Thoracic aorta (tissue), 2 donors: ENCODE results near the gene TMEM35B. TPM values are rescaled to one million over a fixed set of nuclear protein-coding genes. Genes with fewer than 3 reads are reported as not detected.

Experiments used
- ATAC-seq: fragments of 150-250 bp; one replicate; pipeline ENCODE4 v1.8.0; 2017; ENCODE audit warnings: low read depth; ENCODE audit not compliant: insufficient number of reproducible peaks, low FRiP score
- DNase-seq: peaks from one replicate; pipeline ENCODE4 v3.0.0-alpha.2; 2020; ENCODE audit warnings: low spot score
- H3K27ac ChIP-seq, 2 donors: fragments of 200-600 bp; sonication (generic); 1 replicate in 1 of 2; 2 replicates in 1 of 2; pipeline ENCODE4 v1.5.1; 2016; ENCODE audit warnings: mild to moderate bottlenecking in 2 of 2, moderate library complexity in 2 of 2
- H3K27me3 ChIP-seq: fragments of 200-600 bp; sonication (generic); replicated peaks from 2 replicates; pipeline ENCODE4 v1.6.0; 2016; ENCODE audit warnings: mild to moderate bottlenecking; ENCODE audit not compliant: insufficient read depth
- H3K36me3 ChIP-seq: fragments of 200-600 bp; sonication (generic); one replicate; pipeline ENCODE4 v1.5.1; 2016
- H3K4me1 ChIP-seq, 2 donors: fragments of 200-600 bp; sonication (generic); 1 replicate in 1 of 2; 2 replicates in 1 of 2; pipeline versions ENCODE4 v1.5.1 to v1.6.0; 2016; ENCODE audit warnings: low read depth in 2 of 2, mild to moderate bottlenecking in 1 of 2; ENCODE audit not compliant: control insufficient read depth in 1 of 2
- H3K4me3 ChIP-seq: fragments of 200-600 bp; sonication (generic); 2 replicates; pipeline ENCODE4 v1.5.1; 2016; ENCODE audit warnings: mild to moderate bottlenecking
- H3K9me3 ChIP-seq: fragments of 200-600 bp; sonication (generic); 2 replicates; pipeline ENCODE4 v1.5.1; 2016
- total RNA-seq, 2 donors: library from RNA; depleted of rRNA; stranded (reverse); fragments of >200 nt; gene quantifications; one replicate each; pipeline versions ENCODE4 v1.1.0 to v1.2.3, GENCODE V29; 2016
- TF ChIP-seq, protein P1 (sequence below): fragments of 200-600 bp; sonication (generic); IDR thresholded peaks from one replicate; pipeline ENCODE4 v1.5.1; 2019; ENCODE audit warnings: antibody characterized with exemption

The TMEM35B gene
- total RNA-seq, 2 donors from 2014 or later, result 44.5 to 47.3 TPM

DNA sequence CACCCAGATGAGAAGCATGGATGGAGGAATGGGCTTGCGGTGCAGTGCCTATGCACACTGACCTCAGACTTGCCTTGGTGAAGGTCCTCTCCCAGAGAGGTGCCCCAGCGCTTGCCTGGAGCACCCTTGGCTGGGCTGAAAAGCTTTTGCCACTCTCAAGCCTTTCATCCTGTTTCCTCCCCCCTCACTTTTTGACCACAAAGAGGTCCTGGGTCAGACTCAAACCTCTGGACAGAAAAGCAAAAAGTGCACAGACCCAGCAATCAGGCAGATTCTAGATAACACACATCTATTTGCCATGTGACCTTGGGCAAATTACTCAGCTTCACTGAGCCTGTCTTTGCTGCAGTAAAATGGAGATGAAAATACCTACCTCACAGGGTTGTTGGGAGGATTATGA is 7.3 kb downstream of the TMEM35B start:
- Histone ChIP-seq H3K4me3 (no peak overlapping the region), H3K4me1 (peaks cover 0 to 4% of the 10 kb centered on the region in 2 donors), H3K36me3 (no peaks in the 10 kb centered on the region), H3K27me3 (no peaks in the 10 kb centered on the region), H3K27ac (no peak overlapping the region), H3K9me3 (no peaks in the 10 kb centered on the region)
- no peak for DNase-seq
- no peak for ATAC-seq
- TF ChIP-seq, protein P1, sequence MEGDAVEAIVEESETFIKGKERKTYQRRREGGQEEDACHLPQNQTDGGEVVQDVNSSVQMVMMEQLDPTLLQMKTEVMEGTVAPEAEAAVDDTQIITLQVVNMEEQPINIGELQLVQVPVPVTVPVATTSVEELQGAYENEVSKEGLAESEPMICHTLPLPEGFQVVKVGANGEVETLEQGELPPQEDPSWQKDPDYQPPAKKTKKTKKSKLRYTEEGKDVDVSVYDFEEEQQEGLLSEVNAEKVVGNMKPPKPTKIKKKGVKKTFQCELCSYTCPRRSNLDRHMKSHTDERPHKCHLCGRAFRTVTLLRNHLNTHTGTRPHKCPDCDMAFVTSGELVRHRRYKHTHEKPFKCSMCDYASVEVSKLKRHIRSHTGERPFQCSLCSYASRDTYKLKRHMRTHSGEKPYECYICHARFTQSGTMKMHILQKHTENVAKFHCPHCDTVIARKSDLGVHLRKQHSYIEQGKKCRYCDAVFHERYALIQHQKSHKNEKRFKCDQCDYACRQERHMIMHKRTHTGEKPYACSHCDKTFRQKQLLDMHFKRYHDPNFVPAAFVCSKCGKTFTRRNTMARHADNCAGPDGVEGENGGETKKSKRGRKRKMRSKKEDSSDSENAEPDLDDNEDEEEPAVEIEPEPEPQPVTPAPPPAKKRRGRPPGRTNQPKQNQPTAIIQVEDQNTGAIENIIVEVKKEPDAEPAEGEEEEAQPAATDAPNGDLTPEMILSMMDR, result no peak

DNA sequence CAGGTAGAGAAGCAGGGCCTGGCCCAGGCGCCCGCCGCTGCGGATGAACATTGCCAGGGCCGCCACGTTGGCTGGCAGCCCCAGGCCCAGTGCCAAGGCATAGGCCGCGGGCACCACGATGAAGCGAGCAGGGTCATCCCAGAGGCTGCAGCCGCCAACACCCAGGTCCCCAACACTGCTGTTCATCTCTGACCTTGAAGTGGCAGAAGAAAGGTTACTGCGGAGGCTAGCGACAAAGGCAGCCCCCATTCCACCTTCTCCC is 8.0 kb downstream of the TMEM35B start:
- Histone ChIP-seq H3K4me1 (no peaks in the 10 kb centered on the region), H3K27ac (no peak overlapping the region), H3K4me3 (no peak overlapping the region), H3K9me3 (no peaks in the 10 kb centered on the region), H3K27me3 (no peaks in the 10 kb centered on the region), H3K36me3 (no peaks in the 10 kb centered on the region)
- ATAC-seq, result no peak
- DNase-seq, result no peak
- TF ChIP-seq, protein P1, result no peak

DNA sequence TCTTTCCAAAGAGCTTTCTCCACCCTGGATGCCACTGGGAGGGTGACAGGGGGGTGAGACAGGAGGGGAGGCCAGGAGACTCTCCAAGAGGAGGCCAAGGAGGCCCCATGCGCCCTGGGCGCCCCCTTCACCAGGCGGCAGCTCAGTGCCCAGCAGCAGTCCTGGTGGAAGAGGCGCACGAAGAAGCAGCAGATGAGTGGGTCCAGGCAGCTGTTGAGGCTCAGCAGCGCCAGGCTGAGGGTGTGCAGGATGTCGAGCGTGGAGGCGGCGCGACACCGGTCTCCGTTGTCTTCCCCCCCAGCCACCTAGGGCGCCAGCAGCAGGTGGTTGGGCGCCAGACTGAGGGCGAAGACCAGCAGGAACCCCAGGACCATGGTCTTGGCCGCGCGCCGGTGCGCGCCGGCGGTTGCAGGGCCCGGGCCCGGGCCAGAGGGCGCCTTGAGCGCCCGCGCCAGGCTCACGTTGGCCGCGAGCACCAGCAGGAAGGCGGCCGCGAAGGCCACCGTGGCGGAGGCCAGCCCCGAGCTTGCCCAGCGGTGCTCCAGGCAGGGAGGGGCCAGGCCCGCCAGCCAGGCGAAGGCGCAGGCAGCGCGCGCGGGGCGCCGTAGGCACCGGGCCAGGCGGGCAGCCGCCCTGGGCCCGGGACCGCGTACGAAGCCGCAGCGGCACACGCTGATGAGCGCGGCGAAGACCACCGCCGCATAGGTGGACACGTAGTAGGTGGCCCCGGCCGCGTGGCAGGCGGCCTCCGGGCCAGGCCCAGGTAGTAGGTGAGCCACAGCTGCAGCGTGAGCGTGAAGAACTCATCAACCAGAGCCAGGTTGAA is 8.6 kb downstream of the TMEM35B start:
- no peak overlapping the region for H3K4me3 ChIP-seq
- ATAC-seq, result no peak

DNA sequence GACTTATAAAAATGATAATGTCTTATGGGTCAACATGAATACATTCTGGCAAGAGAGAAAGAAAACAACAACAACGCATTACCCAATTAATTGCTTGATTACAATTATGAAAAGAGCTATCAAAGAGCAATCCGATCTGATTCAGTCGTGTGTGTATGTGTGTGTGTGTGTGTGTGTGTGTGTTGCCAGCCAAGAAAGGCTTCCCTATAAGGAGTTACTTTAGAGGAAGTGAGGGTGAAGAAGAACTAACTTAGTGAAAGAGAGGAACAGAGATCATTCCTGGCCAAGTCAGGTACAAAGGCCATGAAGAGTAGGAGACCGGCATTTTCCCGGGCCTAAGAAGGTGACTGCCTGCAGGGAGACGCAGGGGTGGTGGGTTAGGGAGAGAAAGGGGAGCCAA is 9.4 kb downstream of the TMEM35B start:
- ATAC-seq, result no peak
- TF ChIP-seq, protein P1, result no peak
- H3K9me3 ChIP-seq, result no peaks in the 10 kb centered on the region
- no peaks in the 10 kb centered on the region for H3K4me1 ChIP-seq
- no peak overlapping the region for H3K27ac ChIP-seq
- no peak for DNase-seq
- no peak overlapping the region for H3K4me3 ChIP-seq
- no peaks in the 10 kb centered on the region for H3K27me3 ChIP-seq
- no peaks in the 10 kb centered on the region for H3K36me3 ChIP-seq

More for the DNA sequence above, 8.6 kb downstream of the TMEM35B start:
- Histone ChIP-seq H3K27ac (no peak overlapping the region), H3K27me3 (no peaks in the 10 kb centered on the region), H3K9me3 (no peaks in the 10 kb centered on the region), H3K36me3 (no peaks in the 10 kb centered on the region), H3K4me1 (no peaks in the 10 kb centered on the region)
- no peak for DNase-seq
- TF ChIP-seq, protein P1, result no peak

DNA sequence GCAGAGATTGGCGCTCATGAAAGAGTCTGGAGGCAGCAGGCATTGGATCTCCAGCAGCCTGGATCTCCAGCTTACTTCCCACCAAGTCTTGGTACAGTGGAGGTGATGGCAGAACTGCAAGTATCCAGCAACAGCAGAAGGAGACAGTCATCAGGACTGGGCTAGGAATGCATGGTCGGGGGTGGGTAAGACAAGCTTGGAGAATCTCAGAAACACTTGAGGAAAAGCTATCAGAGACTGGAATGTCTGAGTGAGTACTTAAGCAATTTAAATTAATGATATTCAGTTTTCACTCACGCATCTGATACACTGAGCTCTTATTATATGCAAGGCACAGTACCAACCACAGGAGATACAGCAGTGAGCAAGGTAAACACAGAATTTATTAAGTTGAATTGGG is 9.8 kb downstream of the TMEM35B start:
- no peaks in the 10 kb centered on the region for H3K4me1 ChIP-seq
- H3K4me3 ChIP-seq, result no peak overlapping the region
- DNase-seq, result no peak
- no peaks in the 10 kb centered on the region for H3K36me3 ChIP-seq
- TF ChIP-seq, protein P1, result no peak
- H3K27ac ChIP-seq, result no peak overlapping the region
- H3K27me3 ChIP-seq, result no peaks in the 10 kb centered on the region
- no peak for ATAC-seq
- H3K9me3 ChIP-seq, result no peaks in the 10 kb centered on the region
